ENCODE results near the gene KCNE4. TPM values are rescaled to one million over a fixed set of nuclear protein-coding genes. Genes with fewer than 3 reads are reported as not detected.

The KCNE4 gene
- total and polyA plus RNA-seq, 9 of the 15 experiments (the other 6 are each of a cell fraction or from before 2014, with no cell fraction given), result not detected

GRCh38 chr2:223047260-223047761, 4.7 kb upstream of the KCNE4 start:
- Histone ChIP-seq H3K9me3 (replicated peaks; ENCODE audit: control insufficient read depth, insufficient read depth, low read depth, low read length) (no peaks in the 10 kb centered on the region), H3K4me3 (no peak overlapping the region), H3K4me2 (ENCODE audit: insufficient read depth, low read length) (no peak overlapping the region), H3K9me1 (ENCODE audit: control insufficient read depth, insufficient read depth, low read length) (no peaks in the 10 kb centered on the region), H3K27ac (ENCODE audit: extremely low read depth, low read depth, low read length) (no peak overlapping the region), H3K27me3 (ENCODE audit: control insufficient read depth in 2 of 2, insufficient read depth in 2 of 2, low read length in 2 of 2) (no peaks in the 10 kb centered on the region), H2AFZ (ENCODE audit: low read depth, low read length) (0 out of 2 replicates have a peak overlapping the region, but pooled peaks have one; percentile 21), H3K36me3 (ENCODE audit: control insufficient read depth, insufficient read depth, low read length) (no peaks in the 10 kb centered on the region), H3K9ac (ENCODE audit: insufficient read depth in 1 of 2, low read depth in 2 of 2, low read length in 2 of 2) (no peak overlapping the region), H4K20me1 (replicated peaks; ENCODE audit: control insufficient read depth, insufficient read depth, low read length) (no peaks in the 10 kb centered on the region), H3K79me2 (ENCODE audit: control insufficient read depth, insufficient read depth, low read length) (no peaks in the 10 kb centered on the region), H3K4me1 (replicated peaks in 1 of 2; ENCODE audit: control insufficient read depth in 2 of 2, insufficient read depth in 2 of 2, low read length in 2 of 2) (peaks cover 16 to 48% of the 10 kb centered on the region in 2 experiments; a peak in 4 of 5 replicates)
- WGBS (ENCODE audit: insufficient coverage, low coverage, missing lambda C conversion rate), result 67% methylated on average over 4 of the region's 4 CpGs
- CTCF ChIA-PET (ENCODE audit: low intra/inter-chr PET ratio), result no interaction called here
- no peak for TF ChIP-seq STAT5B (CRISPR knock-in tag; IDR thresholded peaks at IDR 0.05)
- no peak for TF ChIP-seq PRDM10 (IDR thresholded peaks at IDR 0.05; ENCODE audit: partially characterized antibody)
- no peak for TF ChIP-seq CREB5 (CRISPR knock-in tag; IDR thresholded peaks at IDR 0.05)
- TF ChIP-seq RERE (CRISPR knock-in tag; IDR thresholded peaks at IDR 0.05; ENCODE audit: borderline replicate concordance), result no peak
- TF ChIP-seq HINFP (tag; conservative IDR thresholded peaks at IDR 0.05; ENCODE audit: low read depth), result no peak
- TF ChIP-seq XRCC3 (IDR thresholded peaks at IDR 0.05), result no peak
- ATAC-seq (no peak), FAIRE-seq (peak; percentile 67), DNase-seq (ENCODE audit: extremely low read depth in 1 of 4, low spot score in 3 of 4) (no peak)
- intact Hi-C loops (cut with micrococcal nuclease), result no loop called here
- in situ Hi-C loops (cut with MboI), result no loop called here
- POLR2A ChIA-PET, result no interaction called here
- BruUV-seq (replicated peaks), result no TSS peak
